Mesendoderm (in vitro differentiated cells): ENCODE data around the gene MATN4.

Source experiments
- DNase-seq: peaks from one replicate; pipeline ENCODE4 v3.0.0; 2013
- H2AK5ac ChIP-seq: 2 replicates; pipeline ENCODE4 v1.6.1; 2013; ENCODE audit warnings: low read length, inconsistent platforms
- H2BK120ac ChIP-seq: 2 replicates; pipeline ENCODE4 v1.6.1; 2013; ENCODE audit warnings: low read depth, mild to moderate bottlenecking, low read length, moderate library complexity, mixed read lengths
- H2BK15ac ChIP-seq: replicated peaks from 2 replicates; pipeline ENCODE4 v1.6.1; 2013; ENCODE audit warnings: low read depth, mild to moderate bottlenecking, moderate library complexity
- H2BK5ac ChIP-seq: 2 replicates; pipeline ENCODE4 v1.6.1; 2013; ENCODE audit warnings: low read length, inconsistent platforms
- H3K18ac ChIP-seq: 2 replicates; pipeline ENCODE4 v1.6.1; 2013; ENCODE audit warnings: mild to moderate bottlenecking, low read length, mixed read lengths
- H3K23ac ChIP-seq: one replicate; pipeline ENCODE4 v1.6.1; 2013; ENCODE audit warnings: low read length
- H3K27ac ChIP-seq: 2 replicates; pipeline ENCODE4 v1.5.1; 2013; ENCODE audit warnings: low read depth, mild to moderate bottlenecking, inconsistent platforms, low read length, moderate library complexity
- H3K27me3 ChIP-seq: 2 replicates; pipeline ENCODE4 v1.6.1; 2013; ENCODE audit warnings: low read length, control low read depth, mild to moderate bottlenecking, inconsistent platforms; ENCODE audit not compliant: insufficient read depth, poor library complexity
- H3K36me3 ChIP-seq: 2 replicates; pipeline ENCODE4 v1.6.1; 2013; ENCODE audit warnings: low read length, inconsistent platforms; ENCODE audit not compliant: control insufficient read depth, insufficient read depth
- H3K4ac ChIP-seq: one replicate; pipeline ENCODE4 v1.6.1; 2013; ENCODE audit warnings: low read depth, mild to moderate bottlenecking, low read length, moderate library complexity
- H3K4me1 ChIP-seq: 2 replicates; pipeline ENCODE4 v1.6.1; 2013; ENCODE audit warnings: low read depth, low read length, inconsistent platforms; ENCODE audit not compliant: control insufficient read depth
- H3K4me2 ChIP-seq: 2 replicates; pipeline ENCODE4 v1.6.1; 2013; ENCODE audit warnings: low read length
- H3K4me3 ChIP-seq: 2 replicates; pipeline ENCODE4 v1.5.1; 2013; ENCODE audit warnings: mild to moderate bottlenecking, low read length
- H3K56ac ChIP-seq: one replicate; pipeline ENCODE4 v1.6.1; 2013; ENCODE audit warnings: low read length
- H3K79me1 ChIP-seq: 2 replicates; pipeline ENCODE4 v1.6.1; 2013; ENCODE audit warnings: low read length, inconsistent platforms
- H3K79me2 ChIP-seq: 2 replicates; pipeline ENCODE4 v1.6.1; 2013; ENCODE audit warnings: mild to moderate bottlenecking, low read length; ENCODE audit not compliant: control insufficient read depth, insufficient read depth
- H3K9ac ChIP-seq: 2 replicates; pipeline ENCODE4 v1.6.1; 2013; ENCODE audit warnings: low read length, inconsistent platforms
- H4K5ac ChIP-seq: one replicate; pipeline ENCODE4 v1.6.1; 2013; ENCODE audit warnings: low read length
- H4K8ac ChIP-seq: one replicate; pipeline ENCODE4 v1.6.1; 2013; ENCODE audit warnings: low read depth, mild to moderate bottlenecking, control low read depth, low read length, moderate library complexity
- WGBS: extraction: QIAGEN DNeasy Blood & Tissue Kit; methylation state at CpG from one replicate; pipeline ENCODE4 v1.1.7; 2013; ENCODE audit warnings: low lambda C conversion rate, missing lambda C conversion rate; ENCODE audit not compliant: insufficient coverage; ENCODE audit errors: extremely low coverage; 5-methylcytosine and 5-hydroxymethylcytosine counted together

The MATN4 gene

GRCh38 chr20:45258259-45258658, 49.8 kb downstream of the MATN4 start:
- no peak overlapping the region for H3K18ac ChIP-seq
- no peak overlapping the region for H3K27ac ChIP-seq
- no peak overlapping the region for H2BK120ac ChIP-seq
- no peak overlapping the region for H2BK15ac ChIP-seq
- H3K9ac ChIP-seq, result no peak overlapping the region
- no peak overlapping the region for H4K8ac ChIP-seq
- H3K4me3 ChIP-seq, result no peak overlapping the region
- H3K4ac ChIP-seq, result no peak overlapping the region
- H3K56ac ChIP-seq, result no peak overlapping the region
- WGBS, result no CpG with 5 or more reads among the region's 3 CpGs
- H3K27me3 ChIP-seq, result no peaks in the 10 kb centered on the region
- peaks cover 7% of the 10 kb centered on the region for H3K4me1 ChIP-seq
- no peaks in the 10 kb centered on the region for H3K36me3 ChIP-seq
- H3K23ac ChIP-seq, result no peak overlapping the region
- H2AK5ac ChIP-seq, result no peak overlapping the region
- no peak for DNase-seq
- no peak overlapping the region for H3K4me2 ChIP-seq
- H3K79me2 ChIP-seq, result no peaks in the 10 kb centered on the region
- no peak overlapping the region for H2BK5ac ChIP-seq
- no peak overlapping the region for H4K5ac ChIP-seq
- H3K79me1 ChIP-seq, result no peaks in the 10 kb centered on the region

GRCh38 chr20:45257711-45258110, 50.4 kb downstream of the MATN4 start:
- Histone ChIP-seq H3K4me3 (no peak overlapping the region), H3K4ac (no peak overlapping the region), H3K27me3 (no peaks in the 10 kb centered on the region), H3K27ac (no peak overlapping the region), H3K9ac (no peak overlapping the region), H3K4me2 (no peak overlapping the region), H3K36me3 (no peaks in the 10 kb centered on the region), H3K4me1 (peaks cover 7% of the 10 kb centered on the region), H4K5ac (no peak overlapping the region), H3K23ac (no peak overlapping the region), H4K8ac (no peak overlapping the region), H3K56ac (no peak overlapping the region), H3K18ac (no peak overlapping the region), H3K79me2 (no peaks in the 10 kb centered on the region), H2AK5ac (no peak overlapping the region), H2BK15ac (no peak overlapping the region), H2BK120ac (no peak overlapping the region), H3K79me1 (no peaks in the 10 kb centered on the region), H2BK5ac (no peak overlapping the region)
- no CpG with 5 or more reads among the region's 7 CpGs for WGBS
- no peak for DNase-seq

- H3K4me1 ChIP-seq, result peaks cover 7% of the 10 kb centered on the region
- WGBS, result no CpG with 5 or more reads among the region's 3 CpGs
Measured at GRCh38 chr20:45257161-45257560, 50.9 kb downstream of the MATN4 start.

GRCh38 chr20:45254383-45255262, 53.5 kb downstream of the MATN4 start, which contains the start of gene SLPI:
Gene SLPI, minus strand, starts transcription at chr20:45254564. Its CDS starts 21 bp downstream, at chr20:45254543.
- no peak within 1 kb of the TSS for H3K23ac ChIP-seq
- H2BK15ac ChIP-seq, result no peak within 1 kb of the TSS
- H3K36me3 ChIP-seq, result no peaks in the 10 kb centered on the region
- no peaks in the 10 kb centered on the region for H3K79me2 ChIP-seq
- no peak within 1 kb of the TSS for H3K4me2 ChIP-seq
- no peaks in the 10 kb centered on the region for H3K79me1 ChIP-seq
- H3K9ac ChIP-seq, result no peak within 1 kb of the TSS
- no peak within 1 kb of the TSS for H3K27ac ChIP-seq
- no peak within 1 kb of the TSS for H3K4ac ChIP-seq
- no peak within 1 kb of the TSS for H3K4me3 ChIP-seq
- H2BK120ac ChIP-seq, result no peak within 1 kb of the TSS
- H3K4me1 ChIP-seq, result peaks cover 7% of the 10 kb centered on the region
- H2AK5ac ChIP-seq, result no peak within 1 kb of the TSS
- H2BK5ac ChIP-seq, result no peak within 1 kb of the TSS
- peak; percentile 15 for DNase-seq
- WGBS, result no CpG with 5 or more reads among the region's 7 CpGs
- H3K18ac ChIP-seq, result no peak within 1 kb of the TSS
- H4K5ac ChIP-seq, result no peak within 1 kb of the TSS
- H3K56ac ChIP-seq, result peak within 1 kb of the TSS; percentile 47
- no peak within 1 kb of the TSS for H4K8ac ChIP-seq
- no peaks in the 10 kb centered on the region for H3K27me3 ChIP-seq

More at GRCh38 chr20:45257161-45257560, 50.9 kb downstream of the MATN4 start:
- no peak for DNase-seq
- H4K8ac ChIP-seq, result no peak overlapping the region
- no peaks in the 10 kb centered on the region for H3K36me3 ChIP-seq
- H3K4ac ChIP-seq, result no peak overlapping the region
- H2AK5ac ChIP-seq, result no peak overlapping the region
- H3K9ac ChIP-seq, result no peak overlapping the region
- H3K4me3 ChIP-seq, result no peak overlapping the region
- H3K27ac ChIP-seq, result no peak overlapping the region
- H3K18ac ChIP-seq, result no peak overlapping the region
- no peak overlapping the region for H4K5ac ChIP-seq
- no peaks in the 10 kb centered on the region for H3K27me3 ChIP-seq
- H3K79me1 ChIP-seq, result no peaks in the 10 kb centered on the region
- no peaks in the 10 kb centered on the region for H3K79me2 ChIP-seq
- no peak overlapping the region for H2BK5ac ChIP-seq
- no peak overlapping the region for H3K56ac ChIP-seq
- H2BK120ac ChIP-seq, result no peak overlapping the region
- no peak overlapping the region for H3K23ac ChIP-seq
- no peak overlapping the region for H2BK15ac ChIP-seq
- no peak overlapping the region for H3K4me2 ChIP-seq

GRCh38 chr20:45253261-45253660, 54.8 kb downstream of the MATN4 start:
- Histone ChIP-seq H2BK15ac (no peak overlapping the region), H3K4me2 (no peak overlapping the region), H3K27ac (no peak overlapping the region), H3K18ac (no peak overlapping the region), H2BK120ac (no peak overlapping the region), H3K27me3 (no peaks in the 10 kb centered on the region), H3K36me3 (no peaks in the 10 kb centered on the region), H3K79me2 (no peaks in the 10 kb centered on the region), H4K8ac (no peak overlapping the region), H3K56ac (peak overlapping the region; percentile 47), H4K5ac (no peak overlapping the region), H2AK5ac (no peak overlapping the region), H3K9ac (no peak overlapping the region), H3K4me1 (peaks cover 7% of the 10 kb centered on the region), H3K4me3 (no peak overlapping the region), H3K4ac (no peak overlapping the region), H3K23ac (no peak overlapping the region), H3K79me1 (no peaks in the 10 kb centered on the region), H2BK5ac (no peak overlapping the region)
- no peak for DNase-seq
- no CpG with 5 or more reads among the region's 4 CpGs for WGBS
